Mammary epithelial cell (primary cell): ENCODE measurements around the gene DLG3.

Source experiments
- CTCF ChIP-seq, 2 donors: IDR thresholded peaks in 1 of 2; conservative IDR thresholded peaks in 1 of 2; 2 replicates each; pipeline ENCODE4 v1.5.1; 2011 to 2012; ENCODE audit warnings: inconsistent platforms in 2 of 2, low read length in 2 of 2, mild to moderate bottlenecking in 2 of 2, control low read depth in 1 of 2, low read depth in 1 of 2; ENCODE audit not compliant: insufficient read depth in 1 of 2; ENCODE audit errors: extremely low read depth in 1 of 2
- EZH2 ChIP-seq: IDR thresholded peaks from 2 replicates; pipeline ENCODE4 v1.6.1; 2012; ENCODE audit warnings: low read length, inconsistent platforms, borderline replicate concordance

GRCh38 chrX:70468709-70469108 lies 24.1 kb downstream of the DLG3 start:
- TF ChIP-seq EZH2 (no peak), CTCF (conservative IDR thresholded peaks at IDR 0.05 in 1 of 2, IDR thresholded peaks at IDR 0.05 in 1 of 2; ENCODE audit: extremely low read depth in 1 of 2, insufficient read depth in 1 of 2, low read depth in 1 of 2, low read length in 2 of 2) (no peak)
